Calu3 (cell line): ENCODE results near the gene TASOR2. TPM values are rescaled to one million over a fixed set of nuclear protein-coding genes. Genes with fewer than 3 reads are reported as not detected.
A peak's percentile ranks its signal among the peaks of the same experiment; 100 is the strongest.

ENCODE experiments used
- BruUV-seq: library from RNA; stranded (reverse); fragments of 400-500 nt; replicated peaks from 2 replicates; lab custom pipeline; 2021; lab: Mats Ljungman, UMichigan
- CTCF ChIA-PET: fragments of 300-600 bp; sonication (Branson Sonifier 250); formaldehyde crosslinking; loops from one replicate; lab custom pipeline; 2022; ENCODE audit warnings: antibody characterized with exemption; lab: Charles Lee
- DNase-seq: peaks from one replicate; pipeline ENCODE4 v3.0.0; 2022
- H3K27ac Mint-ChIP-seq: one replicate; pipeline ENCODE4 v1.8.0; 2022; ENCODE audit warnings: mixed read lengths; ENCODE audit not compliant: unreplicated experiment
- H3K27me3 Mint-ChIP-seq: one replicate; pipeline ENCODE4 v1.8.0; 2022; ENCODE audit warnings: mixed read lengths; ENCODE audit not compliant: unreplicated experiment
- H3K36me3 Mint-ChIP-seq: one replicate; pipeline ENCODE4 v1.8.0; 2022; ENCODE audit warnings: mild to moderate bottlenecking, moderate library complexity, mixed read lengths; ENCODE audit not compliant: insufficient read depth, unreplicated experiment
- H3K4me1 Mint-ChIP-seq: one replicate; pipeline ENCODE4 v1.8.0; 2022; ENCODE audit warnings: mild to moderate bottlenecking, low read depth, mixed read lengths; ENCODE audit not compliant: unreplicated experiment
- H3K4me3 Mint-ChIP-seq: one replicate; pipeline ENCODE4 v1.8.0; 2022; ENCODE audit warnings: mild to moderate bottlenecking, low read depth, moderate library complexity, mixed read lengths; ENCODE audit not compliant: unreplicated experiment
- H3K9me3 Mint-ChIP-seq: one replicate; pipeline ENCODE4 v1.8.0; 2022; ENCODE audit warnings: low read depth, mixed read lengths; ENCODE audit not compliant: unreplicated experiment
- intact Hi-C: fragments of 100-400 bp; cut with micrococcal nuclease; formaldehyde crosslinking; loops from one replicate; pipeline ENCODE4 v1.10.0; 2022; ENCODE audit not compliant: unreplicated experiment
- total RNA-seq: library from RNA; stranded (reverse); gene quantifications from 2 replicates; pipeline ENCODE4 v1.2.3, GENCODE V29; 2022
- TF ChIP-seq, protein P1 (sequence below): fragments of 200-600 bp; IDR thresholded peaks from one replicate; pipeline ENCODE4 v1.8.0; 2022; ENCODE audit warnings: antibody characterized with exemption; ENCODE audit not compliant: unreplicated experiment

TASOR2 gene
- total RNA-seq, 1 experiment from 2014 or later, result 88.9 TPM

DNA sequence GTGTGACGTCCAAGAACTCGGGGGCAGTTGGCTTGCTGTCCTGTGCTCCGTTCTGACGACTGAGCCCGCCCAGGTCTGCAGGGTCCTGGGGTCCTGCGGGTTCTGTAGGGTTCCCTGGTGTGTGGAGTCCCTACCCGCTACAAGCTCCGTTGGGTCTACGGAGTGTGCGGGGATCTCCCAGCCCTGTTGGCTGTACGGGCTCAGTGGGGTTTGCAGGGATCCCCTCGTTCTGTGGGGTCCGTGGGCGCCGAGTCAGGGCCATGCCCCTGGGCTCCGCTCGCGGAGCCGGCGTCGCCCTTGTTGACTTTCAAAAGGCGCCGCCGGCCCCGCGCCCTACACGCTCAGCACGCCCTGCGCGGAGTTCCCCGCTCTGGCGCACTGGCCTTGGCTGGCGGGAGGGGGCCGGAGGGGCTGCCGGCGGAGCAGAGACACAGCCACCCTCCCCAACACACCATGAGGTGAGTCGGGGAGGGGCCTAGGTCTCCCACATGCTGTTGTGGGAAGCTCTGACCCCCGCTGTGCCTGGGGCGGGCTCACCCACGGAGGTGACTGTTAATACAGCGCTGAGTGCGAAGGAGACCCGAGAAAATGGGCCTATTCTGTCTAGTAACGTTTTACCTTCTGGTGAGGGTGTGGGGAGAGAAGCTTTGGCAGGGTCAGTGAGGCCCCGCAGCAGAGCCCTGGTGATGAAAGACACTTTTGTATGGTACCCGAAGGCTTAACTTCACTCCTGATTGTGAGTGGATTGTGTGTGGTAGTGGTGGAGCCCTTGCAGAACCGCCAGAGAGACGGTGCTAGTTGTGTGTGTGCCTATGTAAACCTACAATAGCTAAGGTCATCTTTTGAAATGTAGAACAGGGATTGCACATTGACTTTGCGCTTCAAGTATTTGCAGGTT lies 8.1 kb downstream of the TASOR2 start:
- H3K36me3 Mint-ChIP-seq, result peaks cover 19% of the 10 kb centered on the region
- H3K4me1 Mint-ChIP-seq, result peaks cover 19% of the 10 kb centered on the region
- H3K9me3 Mint-ChIP-seq, result no peaks in the 10 kb centered on the region
- no TSS peak for BruUV-seq
- no peak overlapping the region for H3K27ac Mint-ChIP-seq
- H3K27me3 Mint-ChIP-seq, result no peaks in the 10 kb centered on the region
- TF ChIP-seq, protein P1, sequence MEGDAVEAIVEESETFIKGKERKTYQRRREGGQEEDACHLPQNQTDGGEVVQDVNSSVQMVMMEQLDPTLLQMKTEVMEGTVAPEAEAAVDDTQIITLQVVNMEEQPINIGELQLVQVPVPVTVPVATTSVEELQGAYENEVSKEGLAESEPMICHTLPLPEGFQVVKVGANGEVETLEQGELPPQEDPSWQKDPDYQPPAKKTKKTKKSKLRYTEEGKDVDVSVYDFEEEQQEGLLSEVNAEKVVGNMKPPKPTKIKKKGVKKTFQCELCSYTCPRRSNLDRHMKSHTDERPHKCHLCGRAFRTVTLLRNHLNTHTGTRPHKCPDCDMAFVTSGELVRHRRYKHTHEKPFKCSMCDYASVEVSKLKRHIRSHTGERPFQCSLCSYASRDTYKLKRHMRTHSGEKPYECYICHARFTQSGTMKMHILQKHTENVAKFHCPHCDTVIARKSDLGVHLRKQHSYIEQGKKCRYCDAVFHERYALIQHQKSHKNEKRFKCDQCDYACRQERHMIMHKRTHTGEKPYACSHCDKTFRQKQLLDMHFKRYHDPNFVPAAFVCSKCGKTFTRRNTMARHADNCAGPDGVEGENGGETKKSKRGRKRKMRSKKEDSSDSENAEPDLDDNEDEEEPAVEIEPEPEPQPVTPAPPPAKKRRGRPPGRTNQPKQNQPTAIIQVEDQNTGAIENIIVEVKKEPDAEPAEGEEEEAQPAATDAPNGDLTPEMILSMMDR, result no peak
- H3K4me3 Mint-ChIP-seq, result peak overlapping the region; percentile 72
- intact Hi-C loops, result loop anchor here (2.0 kb wide), 1 partner anchor 16 kb away; no protein-coding TSS in a partner anchor
- CTCF ChIA-PET, result interaction anchor here (1.4 to 1.7 kb wide), 2 partner anchors 12 to 63 kb away, joined by 3 to 4 read pairs; no protein-coding TSS in a partner anchor
- peak; percentile 49 for DNase-seq

DNA sequence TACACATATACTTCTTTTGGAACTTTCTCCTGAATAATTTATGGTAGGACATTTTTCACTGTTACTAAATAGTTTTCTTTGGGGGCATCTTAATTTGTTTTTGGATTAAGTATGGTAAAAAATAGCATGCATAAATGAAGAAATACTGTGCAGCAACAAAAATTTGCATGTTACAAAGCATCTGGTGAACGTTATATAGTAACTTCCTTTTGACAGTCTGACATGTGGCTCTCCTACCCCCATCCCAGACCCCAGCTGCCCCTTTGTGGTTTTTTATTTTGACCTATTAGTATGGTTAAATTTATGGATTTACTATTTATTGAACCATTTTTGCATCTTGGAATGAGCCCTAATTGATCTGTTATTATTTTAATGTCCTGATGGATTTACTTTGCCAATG lies 9.9 kb downstream of the TASOR2 start:
- Mint-ChIP-seq H3K27me3 (no peaks in the 10 kb centered on the region), H3K4me3 (no peak overlapping the region), H3K4me1 (peaks cover 19% of the 10 kb centered on the region), H3K9me3 (no peaks in the 10 kb centered on the region), H3K27ac (no peak overlapping the region), H3K36me3 (peaks cover 11% of the 10 kb centered on the region)
- intact Hi-C loops, result no loop called here
- TF ChIP-seq, protein P1, result no peak
- CTCF ChIA-PET, result no interaction called here
- no peak for DNase-seq
- no TSS peak for BruUV-seq

DNA sequence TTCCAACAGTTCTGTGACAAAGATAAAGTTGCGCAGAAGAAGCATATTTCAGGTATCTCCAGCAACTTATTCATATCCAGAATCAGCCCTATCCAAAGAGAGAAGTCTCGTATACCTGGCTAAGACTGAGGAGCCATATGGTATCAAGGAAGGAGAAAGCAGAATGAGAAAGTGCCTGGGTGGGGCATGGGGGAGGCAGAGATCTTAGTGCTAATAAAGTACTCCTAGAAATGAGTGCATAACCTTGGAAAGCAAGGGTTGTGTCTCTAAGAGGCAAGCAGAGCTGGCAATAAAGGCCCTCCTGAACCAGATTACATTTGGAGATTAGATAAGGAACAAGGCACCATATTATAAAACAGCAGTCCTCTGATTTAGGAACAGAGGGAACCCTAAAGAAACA lies 12.7 kb downstream of the TASOR2 start:
- CTCF ChIA-PET, result no interaction called here
- H3K27me3 Mint-ChIP-seq, result no peaks in the 10 kb centered on the region
- DNase-seq, result no peak
- TF ChIP-seq, protein P1, result no peak
- no peak overlapping the region for H3K27ac Mint-ChIP-seq
- H3K4me3 Mint-ChIP-seq, result no peak overlapping the region
- H3K9me3 Mint-ChIP-seq, result no peaks in the 10 kb centered on the region
- no TSS peak for BruUV-seq
- intact Hi-C loops, result no loop called here
- peaks cover 8% of the 10 kb centered on the region for H3K36me3 Mint-ChIP-seq
- H3K4me1 Mint-ChIP-seq, result peaks cover 19% of the 10 kb centered on the region

DNA sequence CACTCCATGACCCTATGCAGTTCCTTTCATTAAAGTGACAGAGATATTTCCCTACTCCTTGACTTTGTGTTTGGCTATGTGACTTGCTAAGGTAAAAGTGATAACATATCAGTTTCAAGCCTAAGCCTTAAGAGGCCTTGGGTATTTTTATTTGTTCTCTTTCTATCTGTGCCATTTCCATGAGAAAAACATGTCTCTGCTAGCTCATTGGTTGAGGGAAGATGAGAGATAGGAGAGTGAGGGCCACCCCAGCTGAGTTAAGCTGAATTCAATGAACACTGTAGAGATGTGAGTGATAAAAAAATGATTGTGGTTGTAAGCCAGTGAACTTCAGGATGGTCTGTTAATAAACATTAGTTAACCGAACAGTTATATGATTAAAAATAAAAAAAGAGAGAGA lies 13.4 kb downstream of the TASOR2 start:
- H3K4me3 Mint-ChIP-seq, result no peak overlapping the region

More for the DNA sequence above, 13.4 kb downstream of the TASOR2 start:
- CTCF ChIA-PET, result no interaction called here
- Mint-ChIP-seq H3K36me3 (peaks cover 1% of the 10 kb centered on the region), H3K27me3 (no peaks in the 10 kb centered on the region), H3K27ac (no peak overlapping the region), H3K4me1 (peaks cover 13% of the 10 kb centered on the region), H3K9me3 (no peaks in the 10 kb centered on the region)
- TF ChIP-seq, protein P1, result no peak
- no TSS peak for BruUV-seq
- intact Hi-C loops, result no loop called here
- no peak for DNase-seq
